AG04450 (cell line): Measurements from ENCODE around the gene TBCEL. TPM values are rescaled to one million over a fixed set of nuclear protein-coding genes. Genes with fewer than 3 reads are reported as not detected.

ENCODE experiments used
- CTCF ChIA-PET: fragments of 300-600, 350-600 bp; formaldehyde crosslinking; extraction: SDS; loops from one replicate; lab custom pipeline; 2022; ENCODE audit warnings: antibody characterized with exemption, inconsistent platforms; lab: Charles Lee
- POLR2A ChIA-PET: fragments of 350-600 bp; formaldehyde crosslinking; extraction: SDS; loops from one replicate; lab custom pipeline; 2021; ENCODE audit warnings: antibody characterized with exemption, inconsistent platforms; lab: Yijun Ruan, JAX
- DNase-seq: peaks from one replicate; pipeline ENCODE4 v3.0.0-alpha.2; 2011; ENCODE audit warnings: low read depth, low spot score
- H3K27ac ChIP-seq: one replicate; pipeline ENCODE4 v1.5.1; 2012; ENCODE audit warnings: low read depth, low read length, control low read depth
- H3K27me3 ChIP-seq: one replicate; pipeline ENCODE4 v1.6.0; 2012; ENCODE audit warnings: low read length; ENCODE audit not compliant: control insufficient read depth, insufficient read depth
- H3K4me3 ChIP-seq: 2 replicates; pipeline ENCODE4 v1.5.1; 2011; ENCODE audit warnings: mild to moderate bottlenecking, low read depth, low read length, control low read depth
- H3K9me3 ChIP-seq: 2 replicates; pipeline ENCODE4 v1.5.1; 2012; ENCODE audit warnings: low read length; ENCODE audit not compliant: control insufficient read depth, insufficient read depth
- CTCF ChIP-seq: IDR thresholded peaks from 2 replicates; pipeline ENCODE4 v1.5.1; 2011; ENCODE audit warnings: low read depth, low read length, control low read depth, inconsistent platforms
- polyA plus RNA-seq: library from polyadenylated mRNA; depleted of rRNA; stranded (reverse); fragments of >200 nt; gene quantifications from 2 replicates; pipeline ENCODE4 v1.2.3, GENCODE V29; 2011

The TBCEL gene
- polyA plus RNA-seq, 1 experiment: 19.3 TPM

GRCh38 chr11:120978701-120979100, 45.2 kb upstream of the TBCEL start:
- Histone ChIP-seq H3K4me3 (no peak overlapping the region), H3K27me3 (peaks cover 15% of the 10 kb centered on the region), H3K9me3 (no peaks in the 10 kb centered on the region), H3K27ac (no peak overlapping the region)
- no peak for DNase-seq
- ChIA-PET CTCF (no interaction called here), POLR2A (no interaction called here)
- TF ChIP-seq CTCF: no peak

GRCh38 chr11:120985718-120986569, 38.0 kb upstream of the TBCEL start:
- H3K27ac ChIP-seq: no peak overlapping the region
- ChIA-PET POLR2A (no interaction called here), CTCF (interaction anchor here (0.6 kb wide), 1 partner anchor 235 kb away, joined by 3 read pairs; no protein-coding TSS in a partner anchor)
- no peak for TF ChIP-seq CTCF
- H3K4me3 ChIP-seq: peak overlapping the region; percentile 53
- no peaks in the 10 kb centered on the region for H3K9me3 ChIP-seq
- peaks cover 44% of the 10 kb centered on the region for H3K27me3 ChIP-seq
- DNase-seq: no peak

- Histone ChIP-seq H3K4me3 (no peak overlapping the region), H3K9me3 (no peaks in the 10 kb centered on the region), H3K27me3 (peaks cover 41% of the 10 kb centered on the region), H3K27ac (no peak overlapping the region)
- POLR2A ChIA-PET: no interaction called here
- no peak for TF ChIP-seq CTCF
- no peak for DNase-seq
- CTCF ChIA-PET: no interaction called here
These were observed 35.3 kb upstream of the TBCEL start for GRCh38 chr11:120988603-120989002.

- POLR2A ChIA-PET: no interaction called here
- Histone ChIP-seq H3K4me3 (no peak overlapping the region), H3K27me3 (peaks cover 24% of the 10 kb centered on the region), H3K27ac (no peak overlapping the region), H3K9me3 (no peaks in the 10 kb centered on the region)
- CTCF ChIA-PET: no interaction called here
- TF ChIP-seq CTCF: no peak
- DNase-seq: no peak
These were observed 31.8 kb upstream of the TBCEL start for GRCh38 chr11:120991830-120992686.
